Testis (tissue), 3 donors: Measurements from ENCODE around the gene SOWAHA. TPM values are rescaled to one million over a fixed set of nuclear protein-coding genes. Genes with fewer than 3 reads are reported as not detected.
A peak's percentile ranks its signal among the peaks of the same experiment; 100 is the strongest.

ENCODE experiments used
- DNase-seq: peaks from one replicate; pipeline ENCODE4 v3.0.0-alpha.2; 2019
- H3K27ac ChIP-seq, 2 donors: fragments of 200-600 bp; sonication (generic); one replicate each; pipeline ENCODE4 v1.5.1; 2019
- H3K27me3 ChIP-seq: fragments of 200-600 bp; sonication (generic); one replicate; pipeline ENCODE4 v1.5.1; 2019
- H3K36me3 ChIP-seq: fragments of 200-600 bp; sonication (generic); one replicate; pipeline ENCODE4 v1.5.1; 2017; ENCODE audit warnings: low read depth; ENCODE audit errors: missing control alignments
- H3K4me1 ChIP-seq: fragments of 200-600 bp; sonication (generic); one replicate; pipeline ENCODE4 v1.5.1; 2019
- H3K4me3 ChIP-seq, 2 donors: fragments of 200-600 bp; sonication (generic); one replicate each; pipeline ENCODE4 v1.5.1; 2017 to 2019
- H3K9me3 ChIP-seq: fragments of 200-600 bp; sonication (generic); one replicate; pipeline ENCODE4 v1.5.1; 2017
- POLR2A ChIP-seq: fragments of 450-650 bp; IDR thresholded peaks from one replicate; pipeline ENCODE4 v1.6.1; 2017; ENCODE audit warnings: antibody characterized with exemption, mild to moderate bottlenecking, moderate library complexity
- WGBS, 2 donors: methylation state at CpG; one replicate each; pipeline ENCODE4 v1.1.5; 2018; 5-methylcytosine and 5-hydroxymethylcytosine counted together
- intact Hi-C: fragments of 100-400 bp; cut with DNase I; formaldehyde crosslinking; loops from one replicate; pipeline ENCODE4 v1.15.1; 2023; ENCODE audit warnings: low total_unique reads
- polyA plus RNA-seq: library from polyadenylated mRNA; stranded (reverse); fragments of 350-450 nt; fragmentation: Illumina TruSeq; extraction: RNeasy Lipid Tissue Mini Kit (QIAGEN cat#74804); gene quantifications from one replicate; pipeline ENCODE4 v1.2.3, GENCODE V29; 2014; ENCODE audit warnings: low read depth, low replicate concordance; ENCODE audit not compliant: insufficient read depth
- total RNA-seq, 2 donors: library from RNA; depleted of rRNA; stranded (reverse); fragments of >200 nt; gene quantifications; one replicate each; pipeline ENCODE4 v1.2.3, GENCODE V29; 2016
- TF ChIP-seq, protein P1 (sequence below), 3 experiments: fragments of 450-650 bp in 2 of 3; fragments of 200-600 bp in 1 of 3; sonication (generic) in 1 of 3; IDR thresholded peaks; one replicate each; pipeline ENCODE4 v1.5.1; 2016 to 2019; ENCODE audit warnings: antibody characterized with exemption in 3 of 3, mild to moderate bottlenecking in 2 of 3, moderate library complexity in 1 of 3

The SOWAHA gene
- total and polyA plus RNA-seq, 3 donors from 2014 or later, result 0.46 to 1.3 (median 1.2) TPM

DNA sequence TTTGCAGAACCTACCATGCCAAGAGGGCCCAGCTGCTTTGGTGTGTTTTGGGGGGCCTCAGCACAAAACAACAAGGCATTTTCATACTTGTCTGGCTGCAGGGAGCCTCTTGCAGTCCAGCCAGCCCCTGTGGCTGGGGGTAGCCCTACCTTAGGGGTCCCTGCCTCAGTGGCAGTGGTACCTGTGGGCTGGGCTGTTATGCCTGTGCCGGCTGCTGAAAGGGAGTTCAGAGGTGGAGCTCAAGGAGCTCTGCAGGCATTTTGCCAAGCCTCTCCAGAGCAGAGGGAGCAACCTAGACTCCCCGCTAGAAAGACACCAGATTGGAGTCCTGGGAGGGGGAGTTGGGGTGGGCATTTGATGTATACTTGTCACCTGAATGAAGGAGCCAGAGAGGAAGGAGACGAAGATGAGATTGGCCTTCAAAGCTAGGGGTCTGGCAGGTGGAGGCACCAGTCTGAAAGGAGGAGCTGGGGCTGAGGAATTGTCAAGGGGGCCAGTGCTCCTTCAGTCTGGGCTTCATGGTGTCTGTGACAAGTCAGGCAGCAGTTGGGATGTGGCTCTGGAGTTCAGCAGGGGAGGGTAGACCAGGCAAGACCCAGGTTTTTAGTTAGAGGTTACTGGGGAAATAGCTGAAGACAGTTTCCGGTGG lies 15.9 kb downstream of the SOWAHA start:
- H3K4me3 ChIP-seq, result no peak overlapping the region
- H3K36me3 ChIP-seq, result no peaks in the 10 kb centered on the region
- H3K27ac ChIP-seq, result no peak overlapping the region
- H3K4me1 ChIP-seq, result peaks cover 4% of the 10 kb centered on the region
- WGBS, 2 donors, result 61 to 73% methylated on average over 3 to 4 of the region's 4 CpGs
- DNase-seq, result no peak
- H3K9me3 ChIP-seq, result no peaks in the 10 kb centered on the region
- intact Hi-C loops, result no loop called here
- H3K27me3 ChIP-seq, result no peaks in the 10 kb centered on the region
- TF ChIP-seq, protein P1, sequence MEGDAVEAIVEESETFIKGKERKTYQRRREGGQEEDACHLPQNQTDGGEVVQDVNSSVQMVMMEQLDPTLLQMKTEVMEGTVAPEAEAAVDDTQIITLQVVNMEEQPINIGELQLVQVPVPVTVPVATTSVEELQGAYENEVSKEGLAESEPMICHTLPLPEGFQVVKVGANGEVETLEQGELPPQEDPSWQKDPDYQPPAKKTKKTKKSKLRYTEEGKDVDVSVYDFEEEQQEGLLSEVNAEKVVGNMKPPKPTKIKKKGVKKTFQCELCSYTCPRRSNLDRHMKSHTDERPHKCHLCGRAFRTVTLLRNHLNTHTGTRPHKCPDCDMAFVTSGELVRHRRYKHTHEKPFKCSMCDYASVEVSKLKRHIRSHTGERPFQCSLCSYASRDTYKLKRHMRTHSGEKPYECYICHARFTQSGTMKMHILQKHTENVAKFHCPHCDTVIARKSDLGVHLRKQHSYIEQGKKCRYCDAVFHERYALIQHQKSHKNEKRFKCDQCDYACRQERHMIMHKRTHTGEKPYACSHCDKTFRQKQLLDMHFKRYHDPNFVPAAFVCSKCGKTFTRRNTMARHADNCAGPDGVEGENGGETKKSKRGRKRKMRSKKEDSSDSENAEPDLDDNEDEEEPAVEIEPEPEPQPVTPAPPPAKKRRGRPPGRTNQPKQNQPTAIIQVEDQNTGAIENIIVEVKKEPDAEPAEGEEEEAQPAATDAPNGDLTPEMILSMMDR (IDR thresholded peaks at IDR 0.05), result no peak
- no peak for TF ChIP-seq POLR2A

DNA sequence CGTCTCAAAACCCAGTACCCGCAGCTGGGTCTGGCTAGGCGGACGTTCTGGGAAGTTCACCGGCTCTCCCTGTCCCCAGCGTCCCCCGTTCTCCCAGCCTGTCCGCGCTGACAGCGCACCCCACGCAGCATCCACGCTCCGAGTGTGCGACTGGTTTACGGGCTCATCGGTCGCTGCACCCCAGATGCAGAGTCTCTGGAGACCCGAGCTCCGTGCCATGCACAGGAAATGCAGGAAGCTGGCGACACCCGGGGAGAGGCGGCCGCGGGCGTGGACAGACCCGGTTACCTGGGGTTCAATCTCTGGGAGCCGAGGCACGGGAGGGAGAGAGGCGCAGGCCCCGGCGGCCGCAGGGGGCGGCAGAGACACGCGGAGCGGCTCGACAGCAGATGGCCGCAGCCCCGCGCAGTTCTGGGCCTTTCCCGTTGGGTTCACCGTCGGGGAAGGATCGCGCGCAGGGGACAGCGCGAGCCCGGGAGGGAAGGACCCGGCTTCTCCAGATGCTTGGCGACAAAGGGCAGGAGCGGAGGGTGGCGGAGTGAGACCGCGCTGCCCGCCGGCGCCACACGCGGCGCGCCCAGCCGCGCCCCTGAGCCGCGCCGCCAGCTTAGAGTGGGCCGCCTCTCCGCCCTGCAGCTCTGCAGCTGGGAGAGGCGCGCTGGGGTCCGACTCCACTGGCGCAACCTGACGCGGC lies 16.8 kb downstream of the SOWAHA start:
- WGBS, 2 donors, result 2 to 20% methylated on average over 4 to 50 of the region's 75 CpGs
- no peak for TF ChIP-seq POLR2A
- TF ChIP-seq, protein P1 (IDR thresholded peaks at IDR 0.05), result peak; percentile 76 to 87 (median 87)
- H3K4me1 ChIP-seq, result peaks cover 4% of the 10 kb centered on the region
- H3K9me3 ChIP-seq, result no peaks in the 10 kb centered on the region
- intact Hi-C loops, result no loop called here
- peak overlapping the region in 1 of 2 donors; percentile 45 for H3K27ac ChIP-seq
- peak overlapping the region; percentile 54 to 63 for H3K4me3 ChIP-seq
- peak; percentile 81 for DNase-seq
- H3K36me3 ChIP-seq, result no peaks in the 10 kb centered on the region
- no peaks in the 10 kb centered on the region for H3K27me3 ChIP-seq

DNA sequence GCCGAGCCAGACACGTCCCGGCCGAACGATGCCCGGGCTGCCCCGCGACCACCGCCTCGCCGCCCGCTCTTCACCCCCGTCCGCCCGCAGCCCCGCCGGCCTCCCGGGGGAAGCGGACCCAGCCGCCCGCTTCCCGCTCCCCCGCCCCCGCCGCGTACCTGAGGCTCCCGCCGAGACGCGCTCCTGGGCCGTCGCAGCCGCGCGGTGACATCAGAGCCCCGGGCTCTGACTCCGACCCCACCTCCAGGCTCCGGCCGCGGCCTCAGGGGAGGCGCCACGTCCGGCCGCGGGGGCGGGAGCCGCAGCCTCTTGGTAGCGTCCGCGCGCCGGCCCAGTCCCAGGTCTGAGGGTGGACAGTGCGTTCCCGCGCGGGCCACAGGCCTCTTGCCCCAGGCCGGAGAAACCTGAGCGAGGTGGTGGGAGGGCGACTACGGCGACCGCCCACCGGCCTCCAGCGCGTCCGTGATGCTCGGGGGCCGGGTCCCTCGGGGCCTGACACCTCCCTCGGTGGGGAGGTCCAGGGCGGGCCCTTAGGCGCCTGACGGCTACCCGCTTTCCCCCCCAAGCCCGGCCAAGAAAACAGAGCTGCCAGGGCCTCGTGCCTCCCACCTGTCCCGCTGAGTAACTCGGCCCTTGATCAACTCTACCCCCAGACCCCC lies 17.5 kb downstream of the SOWAHA start, which contains the start of gene SHROOM1:
Gene SHROOM1, minus strand, starts transcription at position 212 of the 659 bp plus-strand sequence. CDS start 4,507 bp downstream, outside the sequence.
- intact Hi-C loops, result no loop called here
- no peak for TF ChIP-seq POLR2A
- TF ChIP-seq, protein P1 (IDR thresholded peaks at IDR 0.05), result no peak
- Histone ChIP-seq H3K4me3 (peak within 1 kb of the TSS; percentile 54 to 63), H3K36me3 (no peaks in the 10 kb centered on the region), H3K27me3 (no peaks in the 10 kb centered on the region), H3K4me1 (peaks cover 4% of the 10 kb centered on the region), H3K9me3 (no peaks in the 10 kb centered on the region), H3K27ac (peak within 1 kb of the TSS in 1 of 2 donors; percentile 45)
- DNase-seq, result peak; percentile 52
- 3 to 18% methylated on average over 12 to 61 of the region's 78 CpGs for WGBS, 2 donors

DNA sequence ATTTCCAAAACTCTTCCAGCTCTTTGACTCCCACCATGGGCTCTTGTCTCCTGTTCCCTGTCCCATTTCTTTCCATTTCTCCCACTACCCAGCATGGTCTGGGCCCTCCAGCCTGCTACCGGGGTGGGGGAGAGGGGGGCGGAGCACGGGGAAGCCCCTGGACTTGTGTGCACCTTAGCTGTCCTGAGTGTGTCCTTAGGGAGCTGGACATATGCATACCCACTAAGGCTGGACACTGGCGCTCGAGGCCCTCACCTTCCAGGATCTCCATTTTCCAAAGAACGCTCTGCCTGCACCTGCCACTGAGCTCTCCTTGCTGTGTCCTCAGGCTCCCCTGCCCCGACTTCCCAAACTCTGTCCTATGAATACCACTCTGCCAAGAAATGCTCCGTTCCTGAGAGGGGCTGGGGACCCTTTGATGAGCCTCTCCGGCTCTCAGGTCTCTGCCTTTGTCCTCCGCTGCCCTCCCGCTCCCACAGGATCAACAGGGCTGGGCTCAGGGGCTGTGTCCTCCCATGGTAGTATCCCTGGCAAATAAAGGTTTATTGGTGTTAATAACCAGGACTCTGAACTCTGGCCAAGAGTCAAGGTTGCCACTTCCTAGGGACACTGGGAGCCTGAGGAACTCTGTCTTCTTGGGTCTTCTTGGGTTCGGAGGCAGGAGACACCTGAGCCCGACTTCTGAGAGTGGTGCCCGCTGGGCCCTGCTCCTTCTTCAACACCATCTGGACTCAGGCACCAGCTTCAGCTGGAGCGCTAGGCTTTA lies 18.2 kb downstream of the SOWAHA start:
- TF ChIP-seq, protein P1 (IDR thresholded peaks at IDR 0.05), result no peak
- no peak for TF ChIP-seq POLR2A
- no peaks in the 10 kb centered on the region for H3K9me3 ChIP-seq
- H3K4me1 ChIP-seq, result peaks cover 4% of the 10 kb centered on the region
- intact Hi-C loops, result no loop called here
- no peaks in the 10 kb centered on the region for H3K27me3 ChIP-seq
- H3K4me3 ChIP-seq, result peak overlapping the region; percentile 54 to 63
- DNase-seq, result no peak
- WGBS, 2 donors, result 71 to 75% methylated on average over 14 to 15 of the region's 15 CpGs
- no peaks in the 10 kb centered on the region for H3K36me3 ChIP-seq
- no peak overlapping the region for H3K27ac ChIP-seq
